Stomach (tissue), 19 donors: ENCODE measurements around the gene FAM193B. TPM values are rescaled to one million over a fixed set of nuclear protein-coding genes. Genes with fewer than 3 reads are reported as not detected.

Experiments used
- DNase-seq, 2 donors: peaks; one replicate each; pipeline versions ENCODE4 v3.0.0 to v3.0.0-alpha.2; 2013 to 2019
- H3K27ac ChIP-seq, 5 donors: fragments of 200-600 bp in 4 of 5; sonication (generic) in 4 of 5; one replicate each; pipeline ENCODE4 v1.5.1; 2013 to 2019; ENCODE audit warnings: mild to moderate bottlenecking in 1 of 5, moderate library complexity in 1 of 5
- H3K27me3 ChIP-seq, 3 donors: fragments of 200-600 bp; sonication (generic); one replicate each; pipeline ENCODE4 v1.5.1; 2017 to 2019; ENCODE audit warnings: mixed run types in 1 of 3
- H3K36me3 ChIP-seq, 4 donors: fragments of 200-600 bp; sonication (generic); 1 replicate in 3 of 4; 2 replicates in 1 of 4; pipeline ENCODE4 v1.5.1; 2016 to 2019
- H3K4me1 ChIP-seq, 4 donors: fragments of 200-600 bp; sonication (generic); one replicate each; pipeline ENCODE4 v1.5.1; 2016 to 2019
- H3K4me3 ChIP-seq, 4 donors: fragments of 200-600 bp; sonication (generic) in 3 of 4; one replicate each; pipeline ENCODE4 v1.5.1; 2016 to 2019; ENCODE audit warnings: mild to moderate bottlenecking in 1 of 4
- H3K9me3 ChIP-seq, 4 donors: fragments of 200-600 bp; sonication (generic); one replicate each; pipeline ENCODE4 v1.5.1; 2016 to 2019
- CTCF ChIP-seq, 7 experiments: fragments of 450-650 bp in 4 of 7; fragments of 200-600 bp in 3 of 7; sonication (generic) in 3 of 7; IDR thresholded peaks; one replicate each; pipeline ENCODE4 v1.5.1; 2016 to 2019; ENCODE audit warnings: antibody characterized with exemption in 7 of 7, control low read depth in 2 of 7, mild to moderate bottlenecking in 1 of 7
- EP300 ChIP-seq: sonication (generic); formaldehyde crosslinking; IDR thresholded peaks from one replicate; pipeline ENCODE4 v1.6.1; 2017; ENCODE audit warnings: antibody characterized with exemption
- POLR2A ChIP-seq, 4 donors: fragments of 450-650 bp; IDR thresholded peaks; one replicate each; pipeline ENCODE4 v1.6.1; 2016; ENCODE audit warnings: antibody characterized with exemption in 4 of 4, control low read depth in 2 of 4, mild to moderate bottlenecking in 1 of 4, moderate library complexity in 1 of 4
- POLR2AphosphoS5 ChIP-seq, 3 donors: sonication (generic); formaldehyde crosslinking; IDR thresholded peaks; one replicate each; pipeline ENCODE4 v1.6.1; 2016; ENCODE audit warnings: antibody characterized with exemption in 3 of 3
- WGBS, 5 donors: extraction: QIAGEN DNeasy Blood & Tissue Kit in 3 of 5; methylation state at CpG; one replicate each; pipeline versions ENCODE4 v1.1.5 to v1.1.7; 2013 to 2018; 5-methylcytosine and 5-hydroxymethylcytosine counted together
- intact Hi-C: fragments of 100-400 bp; cut with DNase I; formaldehyde crosslinking; loops from one replicate; pipeline ENCODE4 v1.15.1; 2023; ENCODE audit warnings: low total_unique reads
- long read RNA-seq, 10 donors: transcript quantifications; one replicate each; lab custom pipeline, GENCODE V29; 2026
- polyA plus RNA-seq, 3 donors: library from polyadenylated mRNA; stranded (reverse); fragments of 200-250 nt; gene quantifications; one replicate each; pipeline ENCODE4 v1.2.3, GENCODE V29; 2013
- total RNA-seq, 5 donors: library from RNA; depleted of rRNA; stranded (reverse); fragments of >200 nt; gene quantifications; one replicate each; pipeline versions ENCODE4 v1.1.0 to v1.2.3, GENCODE V29; 2014 to 2016
- donor health status: healthy with polysubstance abuse.
- donor health status: Bipolar disorder and iron deficiency.
- donor health status: healthy.

The FAM193B gene
- total RNA-seq: 100 to 1,000 TPM in 3 of 5 donors, 10 to 100 TPM in 2; 40.4 to 316 (median 143) TPM
- polyA plus RNA-seq: 100 to 1,000 TPM; 106 to 140 (median 136) TPM
- long read RNA-seq, donor 1: 0 reads
- long read RNA-seq, donor 2, partial matches to known transcripts: 0 of 3 reads
- long read RNA-seq, donor 2, other reads (novel, unspliced or antisense): 0 of 3 reads
- long read RNA-seq, donor 3, partial matches to known transcripts: 0 of 4 reads
- long read RNA-seq, donor 3, other reads (novel, unspliced or antisense): 0 of 4 reads
- long read RNA-seq, donor 4: 0 reads
- long read RNA-seq, donor 5, partial matches to known transcripts: 0 of 4 reads
- long read RNA-seq, donor 5, other reads (novel, unspliced or antisense): 0 of 4 reads
- long read RNA-seq, donor 6, transcript FAM193B-204 (4 exons, 1,870 nt): major isoform, 5 of 16 reads
- long read RNA-seq, donor 6, partial matches to known transcripts: 5 of 16 reads
- long read RNA-seq, donor 6, other reads (novel, unspliced or antisense): 0 of 16 reads
- long read RNA-seq, donor 7, partial matches to known transcripts: 0 of 4 reads
- long read RNA-seq, donor 7, other reads (novel, unspliced or antisense): 0 of 4 reads
- long read RNA-seq, donor 8, partial matches to known transcripts: 0 of 5 reads
- long read RNA-seq, donor 8, other reads (novel, unspliced or antisense): 0 of 5 reads
- long read RNA-seq, donor 9, transcript FAM193B-204 (4 exons, 1,870 nt): major isoform, 6 of 7 reads
- long read RNA-seq, donor 9, partial matches to known transcripts: 0 of 7 reads
- long read RNA-seq, donor 9, other reads (novel, unspliced or antisense): 0 of 7 reads
- long read RNA-seq, donor 10, partial matches to known transcripts: 0 of 3 reads
- long read RNA-seq, donor 10, other reads (novel, unspliced or antisense): 0 of 3 reads

GRCh38 chr5:177554474-177555111 lies at the start of gene FAM193B:
FAM193B (minus strand) TSS chr5:177554563; CDS start chr5:177554458, 105 bp downstream.
- intact Hi-C loops: no loop called here
- Histone ChIP-seq H3K9me3 (no peaks in the 10 kb centered on the region), H3K27ac (peak within 1 kb of the TSS; percentile 78 to 93 (median 83)), H3K4me3 (peak within 1 kb of the TSS; percentile 86 to 100 (median 94)), H3K4me1 (peaks cover 18 to 48% (median 36%) of the 10 kb centered on the region in 4 donors), H3K36me3 (peaks cover 5 to 18% (median 9%) of the 10 kb centered on the region in 4 donors), H3K27me3 (no peaks in the 10 kb centered on the region)
- TF ChIP-seq POLR2A (IDR thresholded peaks at IDR 0.05) (no peak), EP300 (no peak), POLR2AphosphoS5 (IDR thresholded peaks at IDR 0.05) (peak; percentile 34 to 90 (median 77)), CTCF (IDR thresholded peaks at IDR 0.05) (peak in 2 of 7 experiments; percentile 9 to 23)
- peak; percentile 95 to 97 for DNase-seq
- WGBS, 5 donors: 7 to 14% (median 9%) methylated on average over 25 to 49 of the region's 49 CpGs

DNA sequence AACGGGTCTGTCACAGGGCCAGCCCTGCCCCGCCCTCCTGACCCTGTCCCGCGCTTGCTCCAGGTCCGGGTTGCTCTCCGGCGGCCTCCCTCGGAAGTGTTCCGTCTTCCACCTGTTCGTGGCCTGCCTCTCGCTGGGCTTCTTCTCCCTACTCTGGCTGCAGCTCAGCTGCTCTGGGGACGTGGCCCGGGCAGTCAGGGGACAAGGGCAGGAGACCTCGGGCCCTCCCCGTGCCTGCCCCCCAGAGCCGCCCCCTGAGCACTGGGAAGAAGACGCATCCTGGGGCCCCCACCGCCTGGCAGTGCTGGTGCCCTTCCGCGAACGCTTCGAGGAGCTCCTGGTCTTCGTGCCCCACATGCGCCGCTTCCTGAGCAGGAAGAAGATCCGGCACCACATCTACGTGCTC lies 49.8 kb upstream of the FAM193B start:
- Histone ChIP-seq H3K4me1 (peaks cover 19 to 72% (median 65%) of the 10 kb centered on the region in 4 donors), H3K4me3 (peak overlapping the region in 1 of 4 donors; percentile 28), H3K27me3 (no peaks in the 10 kb centered on the region), H3K9me3 (no peaks in the 10 kb centered on the region), H3K36me3 (peaks cover 0 to 18% (median 9%) of the 10 kb centered on the region in 4 donors), H3K27ac (no peak overlapping the region)
- TF ChIP-seq EP300 (no peak), POLR2A (IDR thresholded peaks at IDR 0.05) (no peak), CTCF (IDR thresholded peaks at IDR 0.05) (no peak), POLR2AphosphoS5 (IDR thresholded peaks at IDR 0.05) (no peak)
- 73 to 96% (median 78%) methylated on average over 15 to 27 of the region's 27 CpGs for WGBS, 5 donors
- intact Hi-C loops: no loop called here
- peak in 1 of 2 donors; percentile 64 for DNase-seq

DNA sequence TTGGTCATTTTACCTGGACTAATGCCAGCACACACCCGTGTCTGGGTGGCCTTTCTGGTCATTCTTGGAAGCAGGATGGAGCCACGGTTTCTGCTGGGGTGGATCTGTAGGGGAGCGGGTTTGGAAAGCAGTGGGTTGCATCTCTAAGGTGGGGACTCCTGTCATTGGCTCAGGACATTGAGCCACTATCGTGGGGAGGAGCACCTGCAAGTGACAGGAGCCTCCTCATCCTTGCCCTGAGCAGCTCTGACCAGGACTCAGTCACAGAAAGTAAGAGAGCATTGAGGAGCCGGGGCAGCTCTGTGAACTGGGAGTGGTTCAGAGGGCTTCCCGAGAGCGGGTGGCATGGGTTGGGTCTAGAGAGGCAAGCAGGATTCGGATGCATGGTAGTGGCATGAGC lies 49.3 kb upstream of the FAM193B start:
- no peak for DNase-seq
- H3K36me3 ChIP-seq: peaks cover 0 to 13% (median 8%) of the 10 kb centered on the region in 4 donors

DNA sequence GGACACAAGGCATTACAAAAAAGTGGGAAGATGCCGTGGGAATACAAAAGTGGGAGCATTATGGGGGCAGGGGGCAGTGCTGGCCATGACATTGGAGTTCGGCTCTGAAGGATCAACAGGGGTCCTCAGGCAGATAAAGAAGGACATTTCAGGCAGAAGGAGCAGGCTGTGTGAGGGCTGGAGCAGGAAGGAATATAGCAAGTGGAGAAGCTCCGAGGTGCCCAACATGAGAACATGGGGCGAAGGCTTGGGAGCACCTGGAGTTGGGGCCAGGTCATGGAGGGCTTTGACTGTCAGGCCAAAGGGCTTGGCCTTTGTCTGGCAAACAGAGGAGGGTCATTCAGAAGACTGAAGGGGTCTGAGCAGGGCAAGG lies 48.1 kb upstream of the FAM193B start:
- Histone ChIP-seq H3K36me3 (peaks cover 0 to 11% (median 8%) of the 10 kb centered on the region in 4 donors), H3K9me3 (no peaks in the 10 kb centered on the region), H3K4me1 (peaks cover 17 to 73% (median 58%) of the 10 kb centered on the region in 4 donors), H3K4me3 (no peak overlapping the region), H3K27me3 (no peaks in the 10 kb centered on the region), H3K27ac (peak overlapping the region in 1 of 5 donors; percentile 33)
- 73 to 88% (median 80%) methylated on average over 4 of the region's 4 CpGs for WGBS, 5 donors
- intact Hi-C loops: no loop called here
- no peak for DNase-seq
- TF ChIP-seq EP300 (no peak), CTCF (IDR thresholded peaks at IDR 0.05) (no peak), POLR2A (IDR thresholded peaks at IDR 0.05) (no peak), POLR2AphosphoS5 (IDR thresholded peaks at IDR 0.05) (no peak)

More for the DNA sequence above, 49.3 kb upstream of the FAM193B start:
- H3K4me3 ChIP-seq: peak overlapping the region in 1 of 4 donors; percentile 19
- no peak overlapping the region for H3K27ac ChIP-seq
- no peaks in the 10 kb centered on the region for H3K9me3 ChIP-seq
- no peaks in the 10 kb centered on the region for H3K27me3 ChIP-seq
- intact Hi-C loops: no loop called here
- 64 to 75% (median 71%) methylated on average over 8 of the region's 8 CpGs for WGBS, 5 donors
- TF ChIP-seq EP300 (no peak), POLR2A (IDR thresholded peaks at IDR 0.05) (no peak)
- peaks cover 19 to 75% (median 65%) of the 10 kb centered on the region in 4 donors for H3K4me1 ChIP-seq
